ENCODE measurements around the gene CABLES1.

CABLES1 gene

GRCh38 chr18:23171581-23172156 is 36.4 kb downstream of the CABLES1 start:
- FAIRE-seq: no peak

GRCh38 chr18:23172591-23173380 is 37.5 kb downstream of the CABLES1 start:
- no peak for FAIRE-seq

- FAIRE-seq: no peak
These were observed 38.6 kb downstream of the CABLES1 start for GRCh38 chr18:23173912-23174311.

- FAIRE-seq: no peak
These were observed 41.6 kb downstream of the CABLES1 start for GRCh38 chr18:23176701-23177432.

GRCh38 chr18:23177433-23178072 is 42.3 kb downstream of the CABLES1 start:
- no peak for FAIRE-seq

GRCh38 chr18:23178201-23178600 is 42.9 kb downstream of the CABLES1 start:
- no peak for FAIRE-seq

GRCh38 chr18:23178661-23179081 is 43.4 kb downstream of the CABLES1 start:
- FAIRE-seq: no peak

- no peak for FAIRE-seq
These were observed 44.1 kb downstream of the CABLES1 start for GRCh38 chr18:23179416-23179815.

GRCh38 chr18:23181547-23181946 is 46.3 kb downstream of the CABLES1 start:
- FAIRE-seq: no peak

GRCh38 chr18:23182606-23183005 is 47.3 kb downstream of the CABLES1 start:
- no peak for FAIRE-seq

- FAIRE-seq: no peak
These were observed 48.3 kb downstream of the CABLES1 start for GRCh38 chr18:23183411-23184150.

- FAIRE-seq: no peak
These were observed 51.5 kb downstream of the CABLES1 start for GRCh38 chr18:23186781-23187180.

- no peak for FAIRE-seq
These were observed 52.9 kb downstream of the CABLES1 start for GRCh38 chr18:23188068-23188760.

- no peak for FAIRE-seq
These were observed 53.8 kb downstream of the CABLES1 start for GRCh38 chr18:23189099-23189498.

GRCh38 chr18:23189768-23190661 is 54.7 kb downstream of the CABLES1 start:
- FAIRE-seq: no peak

- no peak for FAIRE-seq
These were observed 55.9 kb downstream of the CABLES1 start for GRCh38 chr18:23191232-23191631.

- FAIRE-seq: no peak
These were observed 58.5 kb downstream of the CABLES1 start for GRCh38 chr18:23193742-23194141.

GRCh38 chr18:23194155-23194996 is 59.1 kb downstream of the CABLES1 start:
- FAIRE-seq: no peak

GRCh38 chr18:23194997-23195957 is 60.0 kb downstream of the CABLES1 start:
- FAIRE-seq: no peak
